Erythroblast (primary cell): Measurements from ENCODE around the gene IRAK1BP1.

Experiments used
- GATA1 ChIP-seq: IDR thresholded peaks from 2 replicates; pipeline ENCODE4 v1.6.1; 2011; ENCODE audit warnings: low read depth, mild to moderate bottlenecking, control low read depth, low read length, moderate library complexity
- POLR2A ChIP-seq: IDR thresholded peaks from 2 replicates; pipeline ENCODE4 v1.6.1; 2011; ENCODE audit warnings: mild to moderate bottlenecking, low read length

DNA sequence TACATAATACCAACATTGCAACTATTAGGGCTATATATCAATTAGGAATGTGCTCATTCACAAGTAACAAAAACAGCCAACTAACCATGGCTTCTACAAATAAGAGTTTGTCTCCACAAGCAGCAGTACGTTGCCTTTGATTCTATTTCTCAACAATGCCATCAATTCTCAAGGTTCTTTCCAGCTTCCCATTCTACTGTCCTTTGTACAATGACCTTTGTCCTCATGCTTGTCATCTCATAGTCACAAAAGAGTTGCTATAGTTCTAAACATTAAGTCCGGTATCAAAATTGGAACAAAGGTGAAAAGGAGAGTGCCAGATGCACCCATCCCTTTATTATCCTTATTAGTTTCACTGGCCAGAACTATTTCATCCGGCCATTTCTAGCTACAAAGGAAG, 30.8 kb upstream of the IRAK1BP1 start:
- TF ChIP-seq POLR2A: no peak
- no peak for TF ChIP-seq GATA1
